ENCODE measurements around the gene IGSF21.

The IGSF21 gene

DNA sequence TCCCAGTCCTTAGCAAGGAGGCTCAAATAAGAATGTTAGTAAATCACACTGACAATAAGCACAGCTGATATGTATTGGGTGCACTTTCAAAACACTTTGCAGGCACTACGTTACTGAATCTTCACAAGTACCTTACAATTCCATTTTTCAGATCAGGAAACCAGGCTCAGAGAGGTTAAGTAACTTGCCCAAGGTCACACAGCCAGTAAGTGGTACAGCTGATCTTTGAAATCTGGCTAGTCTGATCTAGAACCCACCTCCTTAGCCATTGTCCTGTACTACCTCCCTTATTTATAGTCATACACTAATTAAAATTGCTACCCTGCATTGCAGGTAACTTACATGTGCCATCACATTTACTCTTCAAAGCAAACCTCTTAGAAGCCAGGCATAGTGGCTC is 251.0 kb downstream of the IGSF21 start (continued):
- TF ChIP-seq, protein P1, sequence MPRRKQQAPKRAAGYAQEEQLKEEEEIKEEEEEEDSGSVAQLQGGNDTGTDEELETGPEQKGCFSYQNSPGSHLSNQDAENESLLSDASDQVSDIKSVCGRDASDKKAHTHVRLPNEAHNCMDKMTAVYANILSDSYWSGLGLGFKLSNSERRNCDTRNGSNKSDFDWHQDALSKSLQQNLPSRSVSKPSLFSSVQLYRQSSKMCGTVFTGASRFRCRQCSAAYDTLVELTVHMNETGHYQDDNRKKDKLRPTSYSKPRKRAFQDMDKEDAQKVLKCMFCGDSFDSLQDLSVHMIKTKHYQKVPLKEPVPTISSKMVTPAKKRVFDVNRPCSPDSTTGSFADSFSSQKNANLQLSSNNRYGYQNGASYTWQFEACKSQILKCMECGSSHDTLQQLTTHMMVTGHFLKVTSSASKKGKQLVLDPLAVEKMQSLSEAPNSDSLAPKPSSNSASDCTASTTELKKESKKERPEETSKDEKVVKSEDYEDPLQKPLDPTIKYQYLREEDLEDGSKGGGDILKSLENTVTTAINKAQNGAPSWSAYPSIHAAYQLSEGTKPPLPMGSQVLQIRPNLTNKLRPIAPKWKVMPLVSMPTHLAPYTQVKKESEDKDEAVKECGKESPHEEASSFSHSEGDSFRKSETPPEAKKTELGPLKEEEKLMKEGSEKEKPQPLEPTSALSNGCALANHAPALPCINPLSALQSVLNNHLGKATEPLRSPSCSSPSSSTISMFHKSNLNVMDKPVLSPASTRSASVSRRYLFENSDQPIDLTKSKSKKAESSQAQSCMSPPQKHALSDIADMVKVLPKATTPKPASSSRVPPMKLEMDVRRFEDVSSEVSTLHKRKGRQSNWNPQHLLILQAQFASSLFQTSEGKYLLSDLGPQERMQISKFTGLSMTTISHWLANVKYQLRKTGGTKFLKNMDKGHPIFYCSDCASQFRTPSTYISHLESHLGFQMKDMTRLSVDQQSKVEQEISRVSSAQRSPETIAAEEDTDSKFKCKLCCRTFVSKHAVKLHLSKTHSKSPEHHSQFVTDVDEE (CRISPR knock-in tag; IDR thresholded peaks at IDR 0.05), result no peak
- no peak for TF ChIP-seq ISL1 (CRISPR knock-in tag; IDR thresholded peaks at IDR 0.05)
- no peak for TF ChIP-seq TOX (CRISPR knock-in tag; IDR thresholded peaks at IDR 0.05; ENCODE audit: borderline replicate concordance)

DNA sequence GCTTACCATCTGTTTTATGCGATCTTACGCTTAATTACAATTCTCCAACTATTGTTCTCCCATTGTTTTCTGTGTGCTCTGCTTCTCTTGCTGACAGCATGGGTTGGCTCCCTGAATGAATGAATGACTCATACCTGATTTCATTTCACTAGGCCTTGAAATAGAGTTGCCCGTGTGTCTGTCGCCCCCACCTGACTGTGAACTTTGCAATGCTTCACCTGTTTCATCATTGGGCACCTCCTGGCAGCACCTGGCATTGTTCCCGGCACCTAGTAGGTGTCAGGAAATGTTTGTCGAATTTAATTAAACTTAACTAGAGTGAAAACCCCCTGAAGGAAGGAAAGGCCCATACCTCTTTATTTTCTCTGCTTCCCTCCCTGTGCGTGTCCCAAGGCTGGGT is 252.7 kb downstream of the IGSF21 start:
- no peak for ATAC-seq
- TF ChIP-seq, protein P1 (CRISPR knock-in tag; IDR thresholded peaks at IDR 0.05), result no peak
- TF ChIP-seq ARNTL (CRISPR knock-in tag; IDR thresholded peaks at IDR 0.05; ENCODE audit: borderline replicate concordance, low read depth) (no peak), ISL1 (CRISPR knock-in tag; IDR thresholded peaks at IDR 0.05) (no peak), GLIS3 (CRISPR knock-in tag; IDR thresholded peaks at IDR 0.05) (no peak), RARB (CRISPR knock-in tag; IDR thresholded peaks at IDR 0.05) (no peak), TOX (CRISPR knock-in tag; IDR thresholded peaks at IDR 0.05; ENCODE audit: borderline replicate concordance) (no peak), TCF4 (CRISPR knock-in tag; IDR thresholded peaks at IDR 0.05; ENCODE audit: borderline replicate concordance) (no peak), ZNF8 (CRISPR knock-in tag; IDR thresholded peaks at IDR 0.05) (no peak), ZFP3 (CRISPR knock-in tag; IDR thresholded peaks at IDR 0.05) (no peak), OSR1 (CRISPR knock-in tag; IDR thresholded peaks at IDR 0.05) (no peak), ZC3H10 (CRISPR knock-in tag; IDR thresholded peaks at IDR 0.05) (no peak), SNAI2 (CRISPR knock-in tag; IDR thresholded peaks at IDR 0.05) (no peak), ESRRG (CRISPR knock-in tag; IDR thresholded peaks at IDR 0.05) (no peak)
- TF ChIP-seq, protein P2, sequence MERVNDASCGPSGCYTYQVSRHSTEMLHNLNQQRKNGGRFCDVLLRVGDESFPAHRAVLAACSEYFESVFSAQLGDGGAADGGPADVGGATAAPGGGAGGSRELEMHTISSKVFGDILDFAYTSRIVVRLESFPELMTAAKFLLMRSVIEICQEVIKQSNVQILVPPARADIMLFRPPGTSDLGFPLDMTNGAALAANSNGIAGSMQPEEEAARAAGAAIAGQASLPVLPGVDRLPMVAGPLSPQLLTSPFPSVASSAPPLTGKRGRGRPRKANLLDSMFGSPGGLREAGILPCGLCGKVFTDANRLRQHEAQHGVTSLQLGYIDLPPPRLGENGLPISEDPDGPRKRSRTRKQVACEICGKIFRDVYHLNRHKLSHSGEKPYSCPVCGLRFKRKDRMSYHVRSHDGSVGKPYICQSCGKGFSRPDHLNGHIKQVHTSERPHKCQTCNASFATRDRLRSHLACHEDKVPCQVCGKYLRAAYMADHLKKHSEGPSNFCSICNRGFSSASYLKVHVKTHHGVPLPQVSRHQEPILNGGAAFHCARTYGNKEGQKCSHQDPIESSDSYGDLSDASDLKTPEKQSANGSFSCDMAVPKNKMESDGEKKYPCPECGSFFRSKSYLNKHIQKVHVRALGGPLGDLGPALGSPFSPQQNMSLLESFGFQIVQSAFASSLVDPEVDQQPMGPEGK (CRISPR knock-in tag; IDR thresholded peaks at IDR 0.05; ENCODE audit: borderline replicate concordance), result no peak
- TF ChIP-seq, protein P3, sequence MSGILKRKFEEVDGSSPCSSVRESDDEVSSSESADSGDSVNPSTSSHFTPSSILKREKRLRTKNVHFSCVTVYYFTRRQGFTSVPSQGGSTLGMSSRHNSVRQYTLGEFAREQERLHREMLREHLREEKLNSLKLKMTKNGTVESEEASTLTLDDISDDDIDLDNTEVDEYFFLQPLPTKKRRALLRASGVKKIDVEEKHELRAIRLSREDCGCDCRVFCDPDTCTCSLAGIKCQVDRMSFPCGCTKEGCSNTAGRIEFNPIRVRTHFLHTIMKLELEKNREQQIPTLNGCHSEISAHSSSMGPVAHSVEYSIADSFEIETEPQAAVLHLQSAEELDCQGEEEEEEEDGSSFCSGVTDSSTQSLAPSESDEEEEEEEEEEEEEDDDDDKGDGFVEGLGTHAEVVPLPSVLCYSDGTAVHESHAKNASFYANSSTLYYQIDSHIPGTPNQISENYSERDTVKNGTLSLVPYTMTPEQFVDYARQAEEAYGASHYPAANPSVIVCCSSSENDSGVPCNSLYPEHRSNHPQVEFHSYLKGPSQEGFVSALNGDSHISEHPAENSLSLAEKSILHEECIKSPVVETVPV (CRISPR knock-in tag; IDR thresholded peaks at IDR 0.05), result no peak
- TF ChIP-seq, protein P4, sequence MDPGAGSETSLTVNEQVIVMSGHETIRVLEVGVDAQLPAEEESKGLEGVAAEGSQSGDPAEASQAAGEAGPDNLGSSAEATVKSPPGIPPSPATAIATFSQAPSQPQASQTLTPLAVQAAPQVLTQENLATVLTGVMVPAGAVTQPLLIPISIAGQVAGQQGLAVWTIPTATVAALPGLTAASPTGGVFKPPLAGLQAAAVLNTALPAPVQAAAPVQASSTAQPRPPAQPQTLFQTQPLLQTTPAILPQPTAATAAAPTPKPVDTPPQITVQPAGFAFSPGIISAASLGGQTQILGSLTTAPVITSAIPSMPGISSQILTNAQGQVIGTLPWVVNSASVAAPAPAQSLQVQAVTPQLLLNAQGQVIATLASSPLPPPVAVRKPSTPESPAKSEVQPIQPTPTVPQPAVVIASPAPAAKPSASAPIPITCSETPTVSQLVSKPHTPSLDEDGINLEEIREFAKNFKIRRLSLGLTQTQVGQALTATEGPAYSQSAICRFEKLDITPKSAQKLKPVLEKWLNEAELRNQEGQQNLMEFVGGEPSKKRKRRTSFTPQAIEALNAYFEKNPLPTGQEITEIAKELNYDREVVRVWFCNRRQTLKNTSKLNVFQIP (CRISPR knock-in tag; IDR thresholded peaks at IDR 0.05; ENCODE audit: borderline replicate concordance, low read depth), result no peak

DNA sequence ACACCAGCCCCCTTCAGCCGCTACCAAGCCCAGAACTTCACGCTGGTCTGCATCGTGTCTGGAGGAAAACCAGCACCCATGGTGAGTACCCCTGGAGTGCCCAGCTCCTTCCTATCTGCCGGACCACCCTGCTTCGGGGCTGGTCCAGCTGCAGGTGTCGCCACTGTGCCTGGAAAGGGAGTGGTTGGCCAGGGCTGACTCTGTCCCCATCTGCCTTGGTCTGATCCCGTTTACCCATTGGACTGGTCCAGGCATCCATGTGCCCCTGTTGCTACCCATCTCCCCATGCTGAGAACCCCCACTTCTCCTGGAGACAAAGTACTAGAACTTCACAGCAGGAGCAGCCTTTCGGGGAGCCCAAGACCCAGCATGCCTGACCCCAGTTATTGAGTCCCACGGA is 254.6 kb downstream of the IGSF21 start:
- no peak for ATAC-seq
- TF ChIP-seq, protein P5, sequence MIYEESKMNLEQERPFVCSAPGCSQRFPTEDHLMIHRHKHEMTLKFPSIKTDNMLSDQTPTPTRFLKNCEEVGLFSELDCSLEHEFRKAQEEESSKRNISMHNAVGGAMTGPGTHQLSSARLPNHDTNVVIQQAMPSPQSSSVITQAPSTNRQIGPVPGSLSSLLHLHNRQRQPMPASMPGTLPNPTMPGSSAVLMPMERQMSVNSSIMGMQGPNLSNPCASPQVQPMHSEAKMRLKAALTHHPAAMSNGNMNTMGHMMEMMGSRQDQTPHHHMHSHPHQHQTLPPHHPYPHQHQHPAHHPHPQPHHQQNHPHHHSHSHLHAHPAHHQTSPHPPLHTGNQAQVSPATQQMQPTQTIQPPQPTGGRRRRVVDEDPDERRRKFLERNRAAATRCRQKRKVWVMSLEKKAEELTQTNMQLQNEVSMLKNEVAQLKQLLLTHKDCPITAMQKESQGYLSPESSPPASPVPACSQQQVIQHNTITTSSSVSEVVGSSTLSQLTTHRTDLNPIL (CRISPR knock-in tag; IDR thresholded peaks at IDR 0.05; ENCODE audit: low read depth), result no peak
- TF ChIP-seq, protein P3 (CRISPR knock-in tag; IDR thresholded peaks at IDR 0.05), result no peak
- TF ChIP-seq GLIS3 (CRISPR knock-in tag; IDR thresholded peaks at IDR 0.05) (no peak), ZNF70 (CRISPR knock-in tag; IDR thresholded peaks at IDR 0.05) (no peak), RARB (CRISPR knock-in tag; IDR thresholded peaks at IDR 0.05) (no peak), SNAI2 (CRISPR knock-in tag; IDR thresholded peaks at IDR 0.05) (no peak), ESRRG (CRISPR knock-in tag; IDR thresholded peaks at IDR 0.05) (no peak), ZFP30 (CRISPR knock-in tag; IDR thresholded peaks at IDR 0.05) (no peak), OSR1 (CRISPR knock-in tag; IDR thresholded peaks at IDR 0.05) (no peak), TOX (CRISPR knock-in tag; IDR thresholded peaks at IDR 0.05; ENCODE audit: borderline replicate concordance) (no peak), CSDC2 (CRISPR knock-in tag; IDR thresholded peaks at IDR 0.05) (no peak), ZNF8 (CRISPR knock-in tag; IDR thresholded peaks at IDR 0.05) (no peak)
- TF ChIP-seq, protein P1 (CRISPR knock-in tag; IDR thresholded peaks at IDR 0.05), result no peak

Measured in SK-N-SH treated with all-trans-retinoic acid at 6 μM for 48 hours (cell line).